Tibial nerve (tissue), 4 donors: Measurements from ENCODE around the gene VDR. TPM values are rescaled to one million over a fixed set of nuclear protein-coding genes. Genes with fewer than 3 reads are reported as not detected.

ENCODE experiments used
- DNase-seq, 2 donors: peaks; one replicate each; pipeline ENCODE4 v3.0.0-alpha.2; 2019; ENCODE audit warnings: low spot score in 2 of 2
- H3K27ac ChIP-seq, 4 donors: fragments of 200-600 bp; sonication (generic) in 3 of 4; one replicate each; pipeline ENCODE4 v1.5.1; 2017 to 2019; ENCODE audit warnings: mild to moderate bottlenecking in 1 of 4
- H3K27me3 ChIP-seq, 2 donors: fragments of 200-600 bp; sonication (generic) in 1 of 2; one replicate each; pipeline versions ENCODE4 v1.5.1 to v1.6.0; 2017 to 2019
- H3K36me3 ChIP-seq, 3 donors: fragments of 200-600 bp; sonication (generic); one replicate each; pipeline ENCODE4 v1.5.1; 2018 to 2019
- H3K4me1 ChIP-seq, 4 donors: fragments of 200-600 bp; sonication (generic) in 3 of 4; one replicate each; pipeline ENCODE4 v1.5.1; 2017 to 2019
- H3K4me3 ChIP-seq, 4 donors: fragments of 200-600 bp; sonication (generic) in 3 of 4; one replicate each; pipeline ENCODE4 v1.5.1; 2017 to 2019; ENCODE audit warnings: mild to moderate bottlenecking in 1 of 4, moderate library complexity in 1 of 4
- H3K9me3 ChIP-seq, 4 donors: fragments of 200-600 bp; sonication (generic) in 3 of 4; one replicate each; pipeline ENCODE4 v1.5.1; 2017 to 2019
- EP300 ChIP-seq, 2 donors: sonication (generic); formaldehyde crosslinking; IDR thresholded peaks; one replicate each; pipeline ENCODE4 v1.6.1; 2017; ENCODE audit warnings: antibody characterized with exemption in 2 of 2, mild to moderate bottlenecking in 1 of 2
- POLR2A ChIP-seq, 2 donors: fragments of 450-650 bp; IDR thresholded peaks; one replicate each; pipeline ENCODE4 v1.6.1; 2017; ENCODE audit warnings: antibody characterized with exemption in 2 of 2, mild to moderate bottlenecking in 2 of 2, moderate library complexity in 2 of 2
- WGBS, 2 donors: methylation state at CpG; one replicate each; pipeline ENCODE4 v1.1.5; 2018; 5-methylcytosine and 5-hydroxymethylcytosine counted together
- total RNA-seq, 4 donors: library from RNA; depleted of rRNA; stranded (reverse); fragments of >200 nt; gene quantifications; one replicate each; pipeline ENCODE4 v1.1.0, GENCODE V29; 2016
- TF ChIP-seq, protein P1 (sequence below), 5 experiments: fragments of 200-600 bp in 3 of 5; fragments of 450-650 bp in 2 of 5; sonication (generic) in 3 of 5; IDR thresholded peaks; one replicate each; pipeline ENCODE4 v1.5.1; 2016 to 2019; ENCODE audit warnings: antibody characterized with exemption in 5 of 5, mild to moderate bottlenecking in 3 of 5, moderate library complexity in 2 of 5

VDR gene
- total RNA-seq, 4 donors from 2014 or later, result 0.78 to 6.6 (median 1.1) TPM

DNA sequence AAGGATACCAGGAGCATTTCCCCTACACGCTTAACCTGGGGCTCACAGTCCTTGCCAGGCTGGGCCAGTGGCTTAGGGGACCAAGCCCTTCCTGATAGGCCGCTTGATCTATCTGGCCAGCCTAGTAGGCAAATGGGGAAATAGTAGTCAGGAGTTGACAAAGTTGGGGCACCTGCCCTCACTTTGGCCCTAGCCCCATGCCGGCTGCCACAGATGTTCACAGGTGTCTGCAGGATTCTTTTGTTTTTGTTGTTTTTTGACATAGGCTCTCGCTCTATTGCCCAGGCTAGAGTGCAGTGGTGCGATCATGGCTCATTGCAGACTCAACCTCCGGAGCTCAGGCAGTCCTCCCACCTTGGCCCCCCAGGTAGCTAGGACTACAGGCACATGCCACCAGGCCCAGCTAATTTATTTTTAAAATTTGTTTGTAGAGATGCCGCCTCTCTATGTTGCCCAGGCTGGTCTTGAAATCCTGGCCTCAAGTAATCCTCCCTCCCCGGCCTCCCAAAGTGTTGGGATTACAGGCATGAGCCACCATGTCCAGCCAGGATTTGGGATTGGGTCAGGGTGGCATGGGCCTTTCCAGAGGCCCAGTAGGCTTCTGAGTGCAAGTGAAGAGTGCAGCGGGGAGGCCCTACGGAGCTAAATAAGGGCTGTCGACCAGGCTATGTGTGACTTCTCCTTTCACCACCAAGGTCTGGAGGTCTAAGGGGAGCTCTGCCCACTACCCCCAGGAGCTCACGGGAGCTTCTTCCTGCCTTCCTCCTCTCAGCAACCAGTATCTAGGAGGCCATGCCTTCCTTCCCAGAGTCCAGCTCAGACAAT lies 69.6 kb downstream of the VDR start:
- 84 to 85% methylated on average over 11 to 12 of the region's 12 CpGs for WGBS, 2 donors
- Histone ChIP-seq H3K9me3 (no peaks in the 10 kb centered on the region), H3K36me3 (no peaks in the 10 kb centered on the region), H3K27me3 (no peaks in the 10 kb centered on the region), H3K27ac (no peak overlapping the region), H3K4me1 (peaks cover 0 to 24% (median 7%) of the 10 kb centered on the region in 4 donors), H3K4me3 (no peak overlapping the region)
- DNase-seq, result no peak
- no peak for TF ChIP-seq EP300 (IDR thresholded peaks at IDR 0.05)
- TF ChIP-seq, protein P1, sequence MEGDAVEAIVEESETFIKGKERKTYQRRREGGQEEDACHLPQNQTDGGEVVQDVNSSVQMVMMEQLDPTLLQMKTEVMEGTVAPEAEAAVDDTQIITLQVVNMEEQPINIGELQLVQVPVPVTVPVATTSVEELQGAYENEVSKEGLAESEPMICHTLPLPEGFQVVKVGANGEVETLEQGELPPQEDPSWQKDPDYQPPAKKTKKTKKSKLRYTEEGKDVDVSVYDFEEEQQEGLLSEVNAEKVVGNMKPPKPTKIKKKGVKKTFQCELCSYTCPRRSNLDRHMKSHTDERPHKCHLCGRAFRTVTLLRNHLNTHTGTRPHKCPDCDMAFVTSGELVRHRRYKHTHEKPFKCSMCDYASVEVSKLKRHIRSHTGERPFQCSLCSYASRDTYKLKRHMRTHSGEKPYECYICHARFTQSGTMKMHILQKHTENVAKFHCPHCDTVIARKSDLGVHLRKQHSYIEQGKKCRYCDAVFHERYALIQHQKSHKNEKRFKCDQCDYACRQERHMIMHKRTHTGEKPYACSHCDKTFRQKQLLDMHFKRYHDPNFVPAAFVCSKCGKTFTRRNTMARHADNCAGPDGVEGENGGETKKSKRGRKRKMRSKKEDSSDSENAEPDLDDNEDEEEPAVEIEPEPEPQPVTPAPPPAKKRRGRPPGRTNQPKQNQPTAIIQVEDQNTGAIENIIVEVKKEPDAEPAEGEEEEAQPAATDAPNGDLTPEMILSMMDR (IDR thresholded peaks at IDR 0.05), result no peak
- no peak for TF ChIP-seq POLR2A (IDR thresholded peaks at IDR 0.05)

DNA sequence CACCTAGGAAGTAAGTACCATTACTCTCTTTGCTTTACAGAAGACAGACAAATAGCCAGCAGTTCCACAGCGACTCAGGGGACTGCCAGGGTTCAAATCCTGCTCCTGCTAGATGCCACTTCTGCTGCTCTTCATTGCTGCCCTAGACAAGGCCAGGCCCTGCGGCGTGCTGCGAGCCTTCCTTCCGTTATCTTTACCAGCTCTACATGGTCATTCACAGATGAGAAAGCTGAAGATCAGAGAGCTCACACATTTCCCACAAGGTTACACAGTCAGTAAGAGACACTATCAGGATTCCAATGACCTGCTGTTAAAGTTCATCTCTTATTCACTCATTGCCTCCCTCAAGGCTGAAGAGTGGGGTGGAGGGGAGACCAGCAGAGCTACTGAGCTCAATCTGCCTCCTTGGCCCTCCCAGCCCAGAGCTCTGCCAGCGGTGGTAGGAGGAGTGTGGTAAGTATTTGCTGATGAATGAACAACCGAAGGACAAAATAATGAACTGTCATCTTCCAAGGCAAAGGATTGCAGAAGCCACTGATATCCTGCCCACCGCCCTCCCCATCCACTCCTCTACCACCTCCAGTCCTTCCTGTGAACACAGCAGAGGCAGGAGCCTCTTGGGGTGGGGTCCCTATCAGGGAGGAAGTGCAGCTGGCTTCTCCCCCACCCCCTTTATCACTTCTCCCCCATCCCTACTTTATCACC lies 70.4 kb downstream of the VDR start:
- Histone ChIP-seq H3K36me3 (no peaks in the 10 kb centered on the region), H3K27me3 (no peaks in the 10 kb centered on the region), H3K9me3 (no peaks in the 10 kb centered on the region), H3K4me1 (peaks cover 0 to 33% (median 10%) of the 10 kb centered on the region in 4 donors), H3K4me3 (no peak overlapping the region), H3K27ac (no peak overlapping the region)
- WGBS, 2 donors, result 85 to 86% methylated on average over 8 of the region's 8 CpGs
- TF ChIP-seq, protein P1 (IDR thresholded peaks at IDR 0.05), result no peak
- TF ChIP-seq POLR2A (IDR thresholded peaks at IDR 0.05), result no peak
- TF ChIP-seq EP300 (IDR thresholded peaks at IDR 0.05), result no peak
- no peak for DNase-seq

DNA sequence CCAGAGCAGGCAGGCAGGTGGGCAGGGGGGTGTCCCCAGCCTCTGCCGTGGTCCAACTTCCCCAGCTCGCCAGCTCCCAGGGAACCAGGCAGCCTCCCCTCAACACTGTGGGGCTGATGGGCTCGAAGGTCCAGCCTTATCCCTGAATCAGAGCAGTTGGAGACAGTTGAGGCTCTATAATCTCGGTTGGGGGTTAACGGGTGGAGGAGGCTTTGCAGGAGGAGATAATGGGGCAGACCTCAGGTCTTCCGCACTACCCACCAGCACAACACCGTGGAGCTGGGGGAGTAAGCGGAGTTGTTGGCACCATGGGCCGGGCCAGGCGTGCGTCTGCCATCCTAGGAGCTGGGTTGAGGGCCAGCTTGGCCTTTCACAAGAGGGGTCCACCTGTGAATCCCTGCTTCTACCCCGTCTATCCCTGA lies 71.2 kb downstream of the VDR start:
- TF ChIP-seq, protein P1 (IDR thresholded peaks at IDR 0.05), result no peak
- TF ChIP-seq EP300 (IDR thresholded peaks at IDR 0.05) (no peak), POLR2A (IDR thresholded peaks at IDR 0.05) (no peak)
- Histone ChIP-seq H3K4me1 (peaks cover 0 to 37% (median 16%) of the 10 kb centered on the region in 4 donors), H3K27ac (peak overlapping the region in 1 of 4 donors; percentile 58), H3K9me3 (no peaks in the 10 kb centered on the region), H3K27me3 (no peaks in the 10 kb centered on the region), H3K36me3 (no peaks in the 10 kb centered on the region), H3K4me3 (no peak overlapping the region)
- WGBS, 2 donors, result 88 to 94% methylated on average over 8 to 12 of the region's 12 CpGs
- DNase-seq, result no peak

DNA sequence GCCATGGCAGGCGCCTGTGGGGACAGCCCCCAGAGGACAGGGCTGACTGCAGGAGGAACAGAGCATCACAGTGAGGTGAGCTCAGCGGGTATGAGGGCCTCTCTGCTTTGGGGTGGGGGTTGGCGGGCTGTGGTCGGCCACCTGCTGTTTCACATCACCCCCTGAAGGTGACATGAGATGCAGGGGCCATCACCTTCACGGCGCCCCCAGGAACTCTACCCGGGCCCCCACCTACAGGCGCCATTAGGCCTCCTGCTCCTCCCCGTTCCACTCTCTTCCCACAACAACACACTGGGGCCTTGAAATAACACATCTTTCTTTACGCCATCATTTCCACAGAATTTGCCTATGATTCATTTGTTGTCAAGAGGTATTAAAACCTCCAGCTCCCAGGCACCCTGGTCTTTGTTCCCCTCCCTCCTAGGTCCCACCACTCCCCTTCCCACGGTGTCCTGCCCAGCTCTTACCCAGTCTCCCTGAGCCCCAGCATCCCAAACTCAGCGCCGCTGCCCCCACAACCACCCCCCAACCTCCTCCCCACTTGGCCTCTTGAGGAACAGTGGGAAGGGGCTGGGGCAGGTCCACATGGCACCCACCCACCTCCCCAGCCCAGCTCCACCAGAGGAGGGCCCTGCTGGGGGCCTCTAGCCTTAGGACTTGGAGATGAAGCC lies 72.4 kb downstream of the VDR start:
- Histone ChIP-seq H3K4me3 (no peak overlapping the region), H3K4me1 (peaks cover 0 to 37% (median 24%) of the 10 kb centered on the region in 4 donors), H3K27me3 (no peaks in the 10 kb centered on the region), H3K9me3 (no peaks in the 10 kb centered on the region), H3K36me3 (no peaks in the 10 kb centered on the region), H3K27ac (peak overlapping the region in 1 of 4 donors; percentile 58)
- no peak for DNase-seq
- 84 to 85% methylated on average over 11 to 13 of the region's 13 CpGs for WGBS, 2 donors
- TF ChIP-seq POLR2A (IDR thresholded peaks at IDR 0.05) (no peak), EP300 (IDR thresholded peaks at IDR 0.05) (no peak)
- TF ChIP-seq, protein P1 (IDR thresholded peaks at IDR 0.05), result no peak
